HG03097 (cell line): ENCODE results near the gene TMCC1.
"Not testable (repeated sequence)": the region's sequence is repeated elsewhere in the genome, so short reads cannot be mapped to it uniquely, and the experiment has no call there.

Experiments used
- ATAC-seq: cut with Tn5 transposase; IDR thresholded peaks from one replicate; pipeline ENCODE4 v1.9.1; 2021; ENCODE audit not compliant: unreplicated experiment, low FRiP score

TMCC1 gene

GRCh38 chr3:129690406-129690805 lies 203.1 kb downstream of the TMCC1 start:
- ATAC-seq, result no peak

GRCh38 chr3:129689036-129689435 lies 204.5 kb downstream of the TMCC1 start:
- no peak for ATAC-seq

- no peak for ATAC-seq
Measured at GRCh38 chr3:129688271-129688895, 205.1 kb downstream of the TMCC1 start.

- ATAC-seq, result no peak
Measured at GRCh38 chr3:129687586-129688125, 205.9 kb downstream of the TMCC1 start.

GRCh38 chr3:129686941-129687340 lies 206.6 kb downstream of the TMCC1 start:
- ATAC-seq, result no peak

DNA sequence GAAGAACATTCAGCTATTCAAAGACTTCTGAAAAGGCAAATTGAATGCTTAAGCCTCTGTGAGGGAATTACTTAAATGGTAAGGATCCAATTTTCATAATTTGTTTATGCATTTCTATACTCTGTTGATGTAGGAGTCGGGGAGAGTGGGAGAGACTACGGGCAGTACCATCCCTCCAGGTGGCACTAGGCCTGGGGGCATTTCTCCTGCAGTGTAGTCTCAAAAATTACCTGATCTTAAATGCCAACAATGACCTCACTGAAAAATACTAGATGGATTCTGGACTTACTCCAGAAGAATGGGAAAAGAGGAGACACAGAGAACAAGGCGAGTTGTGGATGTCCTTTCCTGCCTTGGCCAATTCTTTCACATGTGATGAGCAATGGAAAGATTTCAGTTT lies 209.2 kb downstream of the TMCC1 start:
- ATAC-seq, result no peak

- no peak for ATAC-seq
Measured at GRCh38 chr3:129683201-129683600, 210.3 kb downstream of the TMCC1 start.

DNA sequence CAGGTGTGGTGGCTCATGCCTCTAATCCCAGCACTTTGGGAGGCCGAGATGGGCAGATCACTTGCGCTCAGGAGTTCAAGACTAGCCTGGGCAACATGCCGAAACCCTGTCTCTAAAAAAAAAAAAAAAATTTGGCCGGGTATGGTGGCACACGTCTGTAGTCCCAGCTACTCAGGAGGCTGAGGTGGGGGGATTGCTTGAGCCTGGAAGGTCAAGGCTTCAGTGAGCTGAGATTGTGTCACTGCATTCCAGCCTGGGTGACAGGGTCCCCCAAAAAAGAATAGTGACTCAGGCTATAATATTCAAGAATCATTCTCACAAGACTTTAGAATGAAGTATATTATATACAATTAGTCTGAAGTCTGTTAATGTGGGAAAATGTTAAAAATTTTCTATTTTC lies 216.5 kb downstream of the TMCC1 start:
- ATAC-seq, result no peak

- not testable (repeated sequence) for ATAC-seq
Measured at GRCh38 chr3:129674798-129675123, 218.8 kb downstream of the TMCC1 start.

- ATAC-seq, result no peak
Measured at GRCh38 chr3:129673897-129674797, 219.4 kb downstream of the TMCC1 start.

DNA sequence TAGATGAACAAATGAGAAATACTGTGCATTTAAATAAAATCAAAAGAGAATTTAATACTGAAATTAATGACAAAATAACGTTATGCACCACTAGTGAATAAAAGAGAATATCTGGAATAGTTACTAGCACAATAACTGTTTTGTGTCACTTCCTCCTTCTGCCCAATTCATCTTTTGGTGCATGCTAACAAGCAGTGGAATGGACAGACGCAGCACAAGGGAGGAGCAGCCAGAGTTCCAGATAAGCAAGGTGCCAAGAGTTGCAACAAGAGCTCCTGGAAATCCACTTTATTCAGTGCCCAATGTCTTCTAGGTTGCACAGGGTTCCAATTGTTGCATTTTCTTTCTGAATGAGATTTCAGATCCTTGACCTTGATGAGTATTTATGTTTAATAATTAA lies 220.5 kb downstream of the TMCC1 start:
- no peak for ATAC-seq

DNA sequence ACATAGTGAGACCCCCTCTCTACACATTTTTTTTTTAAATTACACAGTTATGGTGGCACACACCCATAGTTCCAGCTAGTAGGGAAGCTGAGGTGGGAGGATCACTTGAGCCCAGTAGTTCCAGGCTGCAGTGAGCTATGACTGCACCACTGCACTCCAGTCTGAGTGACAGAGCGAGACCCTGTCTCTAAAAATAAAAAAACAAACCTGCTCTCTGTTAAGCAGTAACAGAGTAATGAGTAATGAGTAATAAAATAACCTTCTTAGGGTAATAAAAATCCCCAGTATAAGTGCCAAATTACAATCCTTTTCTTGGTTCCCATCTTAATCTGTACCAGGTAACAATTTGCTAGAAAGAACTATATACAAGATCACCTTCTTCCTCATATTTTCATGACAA lies 221.1 kb downstream of the TMCC1 start:
- ATAC-seq, result no peak

DNA sequence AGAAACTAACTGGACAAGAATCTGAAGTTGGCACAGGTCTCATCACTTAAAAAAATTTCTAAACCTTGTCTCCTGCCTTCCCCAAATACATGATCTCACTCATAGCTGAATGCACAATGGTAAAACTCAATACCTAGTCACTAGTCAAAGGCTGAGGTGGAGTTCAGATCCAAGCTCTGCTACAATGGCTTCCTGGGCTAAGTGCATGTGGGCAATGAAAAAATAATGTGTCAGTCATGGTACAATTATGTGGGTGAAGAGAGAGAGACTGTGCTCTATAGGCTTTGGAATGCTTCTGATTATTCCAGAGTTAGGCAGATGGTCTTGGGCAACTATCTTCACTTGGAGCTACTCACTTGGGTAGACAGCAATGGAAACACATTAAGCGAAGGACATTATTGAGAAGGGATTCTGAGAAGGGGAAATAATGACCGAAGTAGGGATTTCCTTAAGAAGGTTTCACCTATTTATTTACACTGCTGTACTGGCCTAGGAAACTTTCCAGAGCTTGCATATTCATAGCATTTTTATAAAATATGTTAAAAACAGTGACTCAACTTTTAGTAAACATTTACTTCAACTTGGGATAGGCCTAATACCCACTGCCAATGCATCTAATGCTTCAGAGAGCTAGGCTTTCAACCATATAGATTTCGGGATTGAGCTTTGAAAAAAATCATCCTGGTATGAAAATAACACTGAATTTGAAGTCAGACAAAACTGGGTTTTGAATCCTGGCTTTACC lies 228.3 kb downstream of the TMCC1 start:
- ATAC-seq, result no peak

DNA sequence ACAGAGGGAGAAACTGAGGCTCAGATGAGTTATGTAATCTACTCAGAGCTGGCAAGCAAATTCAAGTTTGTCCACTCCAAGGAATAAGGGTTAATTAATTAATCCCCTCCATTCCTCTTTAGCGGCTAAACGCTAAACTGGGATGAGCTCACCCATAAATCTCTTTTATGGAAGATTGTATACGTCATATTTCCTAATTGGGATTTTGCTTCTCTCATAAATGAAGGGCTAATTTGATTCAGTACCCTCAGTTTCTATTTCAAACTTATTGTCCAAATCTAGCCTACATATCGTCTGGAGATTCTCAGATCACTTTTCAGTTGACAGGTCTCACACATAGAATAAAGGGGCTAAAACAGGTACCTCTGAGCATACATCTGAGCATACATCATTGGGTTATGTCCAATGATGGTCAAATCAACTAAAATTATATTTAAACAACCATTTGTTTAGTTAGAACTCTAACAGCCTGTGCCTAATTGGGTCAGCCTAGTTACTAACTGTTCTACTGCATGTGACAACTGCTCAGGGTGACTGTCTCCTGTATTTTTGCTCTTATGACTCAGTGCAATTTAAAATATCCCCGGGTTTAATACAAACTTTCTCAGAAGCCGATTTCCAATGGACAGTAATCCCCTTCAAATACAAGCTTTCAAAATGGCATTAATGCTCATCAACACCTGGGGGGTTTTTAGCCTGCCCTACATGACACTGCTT lies 229.4 kb downstream of the TMCC1 start:
- ATAC-seq, result no peak

- ATAC-seq, result no peak
Measured at GRCh38 chr3:129663045-129663446, 230.5 kb downstream of the TMCC1 start.

- no peak for ATAC-seq
Measured at GRCh38 chr3:129662191-129662608, 231.3 kb downstream of the TMCC1 start.

GRCh38 chr3:129661766-129662165 lies 231.7 kb downstream of the TMCC1 start:
- ATAC-seq, result no peak

DNA sequence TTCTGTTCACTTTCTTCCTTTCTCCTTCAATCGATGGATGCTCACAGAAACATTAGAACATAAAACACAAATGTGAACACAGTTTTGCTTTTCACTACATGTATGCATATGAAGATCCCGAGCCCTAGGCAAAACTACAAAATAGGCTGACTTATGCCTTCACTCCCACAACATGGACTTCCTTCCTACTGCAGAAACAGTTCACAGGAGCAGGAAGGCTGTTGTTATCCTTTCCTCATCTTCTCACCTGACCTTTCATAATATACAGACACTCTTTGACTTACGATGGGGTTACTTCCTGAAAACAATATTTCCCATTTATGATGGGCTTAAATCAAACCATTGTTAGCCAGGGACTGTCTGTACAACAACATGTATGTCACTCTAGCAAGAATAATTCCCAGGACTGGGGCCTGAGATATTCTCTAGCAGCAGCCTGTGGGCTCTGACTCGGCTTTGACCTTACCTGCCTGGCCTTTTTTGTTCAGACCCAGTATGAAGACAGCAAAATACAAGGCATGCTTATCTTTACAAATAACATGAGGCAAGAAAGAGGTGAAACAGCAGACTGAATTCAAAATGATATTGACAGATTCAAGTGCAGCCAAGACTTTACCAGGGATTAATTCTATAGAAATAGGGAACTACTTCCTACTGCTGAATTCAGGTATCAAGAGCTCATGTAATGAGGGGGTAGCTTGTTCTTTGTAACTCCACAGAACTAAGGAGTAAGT lies 235.2 kb downstream of the TMCC1 start:
- ATAC-seq, result no peak

- ATAC-seq, result no peak
Measured at GRCh38 chr3:129657261-129658046, 236.1 kb downstream of the TMCC1 start.
